K562 (cell line): ENCODE measurements around the gene CCNDBP1. TPM values are rescaled to one million over a fixed set of nuclear protein-coding genes. Genes with fewer than 3 reads are reported as not detected.

Source experiments
- CEBPG ChIP-seq, 3 experiments: fragments of 200-800 bp in 1 of 3; sonication (Bioruptor generic) in 1 of 3; sonication (generic) in 1 of 3; formaldehyde crosslinking in 1 of 3; IDR thresholded peaks in 2 of 3; conservative IDR thresholded peaks in 1 of 3; 2 replicates each; pipeline versions ENCODE4 v1.6.1 to v1.8.0; 2016 to 2022; ENCODE audit warnings: missing compliant biosample characterization in 2 of 3, missing genetic modification characterization in 2 of 3, mild to moderate bottlenecking in 1 of 3, missing genetic modification reagents in 1 of 3
- COPS2 ChIP-seq: fragments of 450-650 bp; conservative IDR thresholded peaks from 2 replicates; pipeline ENCODE4 v1.6.1; 2016; ENCODE audit warnings: mild to moderate bottlenecking, moderate library complexity
- ELK3 ChIP-seq: fragments of 450-650 bp; formaldehyde crosslinking; IDR thresholded peaks from 2 replicates; pipeline ENCODE4 v1.4.0; 2020; ENCODE audit warnings: mild to moderate bottlenecking
- FOSL1 ChIP-seq: fragments of 200-800 bp; sonication (Bioruptor generic); conservative IDR thresholded peaks from 2 replicates; pipeline ENCODE4 v1.6.1; 2016; ENCODE audit warnings: missing genetic modification characterization, missing compliant biosample characterization
- HOMEZ ChIP-seq: fragments of 250-450 bp; sonication (Bioruptor Pico); IDR thresholded peaks from 2 replicates; pipeline ENCODE4 v1.4.0; 2020; ENCODE audit warnings: mild to moderate bottlenecking, moderate library complexity
- MAFK ChIP-seq: IDR thresholded peaks from 2 replicates; pipeline ENCODE4 v1.6.1; 2011; ENCODE audit warnings: low read length, improper control_type of control experiment
- NELFE ChIP-seq: IDR thresholded peaks from 2 replicates; pipeline ENCODE4 v1.6.1; 2011; ENCODE audit warnings: mild to moderate bottlenecking; ENCODE audit not compliant: insufficient read depth, insufficient read length
- ZBTB9 ChIP-seq: fragments of 450-650 bp; formaldehyde crosslinking; IDR thresholded peaks from 2 replicates; pipeline ENCODE4 v1.4.0; 2020; ENCODE audit warnings: mild to moderate bottlenecking, moderate library complexity
- polyA plus RNA-seq, 8 experiments: library from polyadenylated mRNA; depleted of rRNA in 4 of 8; stranded (reverse) in 5 of 8; unstranded in 3 of 8; fragments of >200 nt; fragmentation: Nextera tagmentation in 2 of 8; fragmentation: Illumina TruSeq in 1 of 8; extraction: Ambion mirVana in 2 of 8; extraction: Trizol in 1 of 8; gene quantifications; 2 replicates each; pipeline versions ENCODE4 v1.2.1 to v1.2.3, GENCODE V29; 2011 to 2014; ENCODE audit warnings: inconsistent platforms in 1 of 8, missing spikeins in 1 of 8
- total RNA-seq, 7 experiments: library from RNA; depleted of rRNA in 6 of 7; stranded (reverse); fragments of >200 nt in 6 of 7; fragmentation: Illumina TruSeq in 2 of 7; extraction: Trizol in 2 of 7; gene quantifications; 2 replicates each; pipeline versions ENCODE4 v1.2.1 to v1.2.3, GENCODE V29; 2011 to 2021; ENCODE audit warnings: low replicate concordance in 1 of 7

CCNDBP1 gene
- total and polyA plus RNA-seq, 9 of the 15 experiments (the other 6 are each of a cell fraction or from before 2014, with no cell fraction given), result 37.0 to 111 (median 55.5) TPM

GRCh38 chr15:43243020-43243645 is 57.9 kb downstream of the CCNDBP1 start (continued):
- TF ChIP-seq HOMEZ (CRISPR knock-in tag) (no peak), ZBTB9 (CRISPR knock-in tag) (no peak), FOSL1 (tag) (no peak), CEBPG (CRISPR knock-in tag; IDR thresholded peaks at IDR 0.05) (no peak), CEBPG (tag; conservative IDR thresholded peaks at IDR 0.05 in 1 of 2, IDR thresholded peaks at IDR 0.05 in 1 of 2) (no peak), ELK3 (CRISPR knock-in tag) (no peak), COPS2 (no peak), NELFE (no peak), MAFK (no peak)
